ENCODE data around the gene RRP1B.

Gene RRP1B

DNA sequence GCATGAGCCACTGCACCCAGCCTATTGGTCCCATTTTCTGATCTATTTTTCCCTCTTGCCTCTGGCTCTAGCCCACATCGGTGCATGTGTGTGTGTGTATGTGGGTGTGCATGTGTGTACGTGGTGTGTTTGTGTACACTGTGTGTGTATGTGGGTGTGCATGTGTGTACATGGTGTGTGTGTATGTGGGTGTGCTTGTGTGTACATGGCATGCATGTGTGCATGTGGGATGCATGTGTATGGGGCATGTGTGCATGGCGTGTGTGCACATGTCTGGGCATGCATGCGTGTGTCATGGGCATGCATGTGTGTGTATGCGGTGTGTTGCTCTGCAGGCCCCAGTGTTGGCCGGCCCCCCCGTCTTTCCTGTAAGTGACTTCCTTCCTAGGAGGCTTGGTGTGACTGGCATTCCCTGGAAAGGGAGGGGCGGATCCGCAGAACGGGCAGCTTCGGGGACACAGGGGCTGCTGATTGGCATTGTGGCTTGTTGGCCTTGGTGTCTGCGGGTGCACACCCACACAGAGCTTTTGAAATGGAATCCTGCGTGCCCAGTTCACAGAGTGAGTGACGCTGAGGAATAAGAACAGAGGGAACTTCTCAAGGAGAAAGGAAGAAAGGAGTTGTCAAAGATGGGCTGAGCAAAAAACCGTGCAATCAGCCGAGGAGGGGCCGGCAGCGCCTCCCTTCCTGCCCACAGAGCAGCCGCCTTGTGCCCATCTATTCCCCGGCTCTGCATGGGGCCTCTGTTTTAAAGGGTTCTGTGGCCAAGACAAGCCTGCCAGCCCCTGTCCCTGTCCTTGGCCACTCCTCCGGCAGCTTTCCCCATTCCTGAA is 67.5 kb downstream of the RRP1B start:
- DNase-seq (ENCODE audit: low spot score), result no peak

- DNase-seq (ENCODE audit: low spot score), result no peak
These were observed 68.3 kb downstream of the RRP1B start for GRCh38 chr21:43727519-43728153.

- no peak for DNase-seq (ENCODE audit: low spot score)
These were observed 68.8 kb downstream of the RRP1B start for GRCh38 chr21:43728154-43728466.

DNA sequence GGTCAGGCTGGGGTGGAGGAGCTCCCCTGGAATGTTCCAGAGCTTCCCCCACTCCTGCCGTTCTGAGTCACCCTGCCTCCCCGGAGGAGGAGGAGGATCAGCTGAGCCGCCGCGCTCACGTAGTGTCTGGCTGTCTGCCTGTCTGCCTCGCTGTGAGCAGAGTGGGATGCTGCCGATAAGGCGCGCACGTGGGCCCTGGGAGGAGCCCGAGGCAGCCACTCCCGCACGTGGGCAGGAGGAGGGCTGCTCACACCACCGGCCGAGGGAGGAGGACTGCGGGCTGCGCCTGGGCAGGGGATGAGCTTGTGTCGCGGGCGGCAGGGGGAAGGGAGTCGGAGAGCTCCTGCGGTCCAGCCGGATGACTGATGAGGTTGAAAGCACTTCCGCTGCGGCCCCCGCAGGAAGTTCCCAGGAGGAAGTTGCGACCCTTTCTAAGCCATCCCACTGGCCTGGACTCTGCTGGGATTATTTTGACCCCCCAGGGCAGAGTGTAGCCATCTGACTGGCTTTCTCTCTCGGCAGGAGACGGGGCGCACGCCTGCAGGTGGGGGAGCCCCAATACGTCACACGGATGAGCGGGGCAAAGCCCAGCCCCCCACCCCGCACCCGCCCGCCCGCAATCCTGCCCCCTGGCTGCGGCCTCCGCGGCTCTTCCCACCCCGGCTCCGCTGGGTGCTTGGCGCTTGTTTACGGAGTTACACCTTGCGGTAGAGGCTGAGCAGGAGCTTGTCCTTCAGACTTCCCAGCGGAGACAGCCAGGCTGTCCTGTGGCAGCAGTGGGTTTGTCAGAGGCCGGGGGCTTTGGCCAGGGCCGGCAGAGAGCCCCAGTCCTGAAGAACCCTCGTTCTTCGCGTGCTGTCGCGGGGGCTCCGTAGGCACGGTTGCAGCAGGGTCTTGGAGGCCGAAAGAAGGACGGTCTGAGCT is 69.4 kb downstream of the RRP1B start:
- DNase-seq (ENCODE audit: low spot score), result peak; percentile 70

GRCh38 chr21:43731476-43731875 is 72.1 kb downstream of the RRP1B start:
- DNase-seq (ENCODE audit: low spot score), result no peak

DNA sequence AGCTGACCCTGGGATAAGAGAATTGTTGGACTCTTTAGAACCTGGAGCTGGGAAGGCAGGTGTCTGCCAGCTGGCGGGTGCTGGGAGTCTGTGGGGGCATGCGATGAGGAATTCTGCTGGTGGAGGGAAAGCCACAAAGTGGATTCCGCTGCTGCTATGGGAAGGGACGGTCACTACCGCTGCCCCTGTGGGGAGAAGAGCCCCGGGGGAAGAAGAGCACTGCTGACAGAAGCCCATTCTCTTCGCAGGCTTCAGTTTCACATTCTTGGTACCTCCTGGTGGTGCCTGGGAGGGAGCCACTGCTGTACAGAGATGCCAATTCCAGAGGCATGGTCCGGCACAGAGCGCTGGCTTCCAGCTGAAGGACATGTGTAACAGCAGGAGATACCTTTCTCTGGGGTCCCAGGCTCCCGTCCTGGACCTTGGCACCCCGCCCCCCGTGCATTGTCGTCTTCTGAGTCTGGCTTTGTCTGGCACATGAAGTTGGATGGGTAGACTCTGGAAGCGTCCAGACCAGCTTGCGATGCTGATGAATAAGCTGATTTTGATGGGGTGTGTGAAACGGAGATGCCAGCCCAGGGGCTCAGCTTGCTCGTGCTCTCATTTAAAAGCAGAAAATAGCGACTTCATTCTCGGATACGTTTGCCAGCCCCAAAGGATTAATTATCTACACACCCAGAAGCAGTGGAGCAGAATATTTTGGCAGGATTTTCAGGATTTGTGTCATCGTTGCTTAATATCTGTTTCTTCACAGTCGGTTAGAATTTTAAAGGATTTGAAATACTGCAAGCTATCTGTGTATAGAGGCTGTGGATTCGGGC is 72.7 kb downstream of the RRP1B start:
- DNase-seq (ENCODE audit: low spot score), result no peak

- DNase-seq (ENCODE audit: low spot score), result no peak
These were observed 73.7 kb downstream of the RRP1B start for GRCh38 chr21:43733060-43733459.

GRCh38 chr21:43733529-43734071 is 74.2 kb downstream of the RRP1B start:
- DNase-seq (ENCODE audit: low spot score), result no peak

- no peak for DNase-seq (ENCODE audit: low spot score)
These were observed 75.0 kb downstream of the RRP1B start for GRCh38 chr21:43734131-43734927.

DNA sequence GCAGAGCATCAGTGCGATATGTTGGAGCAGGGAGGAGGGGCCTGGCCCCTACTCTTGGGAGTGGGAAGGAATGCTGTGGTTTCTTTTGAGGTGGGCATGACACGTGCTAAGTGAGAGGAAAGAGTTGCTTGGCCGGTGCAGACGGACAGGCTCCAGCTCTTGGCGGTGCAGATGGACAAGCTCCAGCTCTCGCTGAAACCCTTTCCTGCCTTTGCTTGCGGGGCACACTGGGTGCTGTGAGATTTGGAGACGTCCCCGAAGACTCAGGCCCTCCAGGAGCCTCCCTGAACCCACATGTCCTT is 75.5 kb downstream of the RRP1B start:
- no peak for DNase-seq (ENCODE audit: low spot score)

DNA sequence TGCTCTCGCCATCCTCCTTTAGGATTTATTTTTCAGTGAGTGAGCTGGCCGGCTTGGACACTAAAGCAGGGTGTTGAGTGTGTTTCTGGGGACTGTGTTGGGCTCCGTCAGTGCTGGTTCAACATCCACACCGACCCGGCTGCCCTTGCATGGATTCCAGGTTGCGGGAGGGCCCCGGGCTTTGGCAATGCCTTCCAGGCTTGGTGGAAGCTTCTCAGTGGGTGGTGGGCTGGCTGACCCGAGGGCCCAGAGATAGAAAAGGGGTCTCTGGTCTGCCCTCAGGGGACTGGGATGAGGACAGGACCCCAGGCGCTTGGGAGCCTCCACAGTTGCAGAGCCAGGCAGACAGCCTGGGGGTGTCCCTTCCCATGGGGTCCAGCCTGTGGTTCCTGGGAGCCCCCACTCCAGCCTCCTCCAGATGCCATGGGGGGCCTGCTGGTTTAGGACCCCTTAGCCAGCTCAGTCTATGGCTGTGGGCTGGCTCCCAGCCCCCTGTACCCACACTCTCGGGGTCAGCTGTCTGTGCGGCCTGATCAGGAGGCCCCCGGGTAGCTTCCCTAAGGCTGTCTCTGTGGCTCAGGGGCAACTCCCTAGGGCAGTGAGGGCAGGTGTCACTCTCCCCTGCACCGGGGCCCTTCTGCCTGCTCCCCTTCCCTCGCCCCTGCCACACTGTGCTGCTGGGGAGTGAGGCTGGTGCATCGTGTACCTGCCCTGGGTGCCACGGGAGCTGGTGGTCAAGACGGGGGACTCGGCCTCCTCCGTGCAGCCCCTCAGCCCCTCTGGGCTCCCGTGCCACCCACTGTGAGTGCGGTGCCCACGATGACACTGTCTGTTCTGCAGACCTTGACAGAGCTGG is 76.1 kb downstream of the RRP1B start:
- DNase-seq (ENCODE audit: low spot score), result no peak

- DNase-seq (ENCODE audit: low spot score), result no peak
These were observed 77.0 kb downstream of the RRP1B start for GRCh38 chr21:43736224-43736883.

DNA sequence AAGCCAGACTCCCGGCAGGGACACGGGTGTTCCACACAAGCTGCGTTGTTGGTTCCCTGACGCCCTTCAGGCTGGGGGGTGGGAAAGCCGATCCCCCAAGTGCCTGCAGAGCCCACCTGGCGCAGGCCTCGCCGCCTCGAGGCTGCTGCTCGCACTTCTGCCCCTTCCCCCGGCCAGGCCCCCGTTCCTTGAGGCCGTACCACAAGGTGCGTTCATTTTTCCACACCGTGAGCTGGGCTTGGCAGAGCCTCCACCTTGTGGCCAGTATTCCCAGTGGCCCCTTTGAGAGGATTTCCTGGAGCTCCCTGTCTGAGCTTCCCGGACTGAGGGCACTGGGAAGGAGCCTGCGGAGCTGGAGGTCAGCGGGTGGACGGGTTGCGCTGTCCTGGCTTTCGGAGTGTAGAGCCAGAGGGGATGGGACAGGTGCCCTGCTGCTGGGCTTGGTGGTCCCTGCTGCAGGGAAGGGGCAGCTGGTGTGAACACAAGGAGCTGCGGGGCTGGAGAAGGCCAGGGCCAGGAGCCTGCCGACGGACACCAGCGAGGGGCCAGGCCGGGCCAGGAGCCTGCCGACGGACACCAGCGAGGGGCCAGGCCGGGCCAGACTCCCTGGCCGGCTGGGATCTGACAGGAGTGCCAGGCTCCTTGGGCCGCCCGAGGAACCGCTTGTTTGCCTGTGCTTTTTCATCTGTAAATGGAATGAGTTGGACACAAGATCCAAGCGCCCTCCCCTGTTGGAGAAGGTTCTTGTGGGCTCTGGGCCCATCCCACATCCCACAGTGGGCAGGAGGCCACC is 78.0 kb downstream of the RRP1B start:
- DNase-seq (ENCODE audit: low spot score), result no peak

DNA sequence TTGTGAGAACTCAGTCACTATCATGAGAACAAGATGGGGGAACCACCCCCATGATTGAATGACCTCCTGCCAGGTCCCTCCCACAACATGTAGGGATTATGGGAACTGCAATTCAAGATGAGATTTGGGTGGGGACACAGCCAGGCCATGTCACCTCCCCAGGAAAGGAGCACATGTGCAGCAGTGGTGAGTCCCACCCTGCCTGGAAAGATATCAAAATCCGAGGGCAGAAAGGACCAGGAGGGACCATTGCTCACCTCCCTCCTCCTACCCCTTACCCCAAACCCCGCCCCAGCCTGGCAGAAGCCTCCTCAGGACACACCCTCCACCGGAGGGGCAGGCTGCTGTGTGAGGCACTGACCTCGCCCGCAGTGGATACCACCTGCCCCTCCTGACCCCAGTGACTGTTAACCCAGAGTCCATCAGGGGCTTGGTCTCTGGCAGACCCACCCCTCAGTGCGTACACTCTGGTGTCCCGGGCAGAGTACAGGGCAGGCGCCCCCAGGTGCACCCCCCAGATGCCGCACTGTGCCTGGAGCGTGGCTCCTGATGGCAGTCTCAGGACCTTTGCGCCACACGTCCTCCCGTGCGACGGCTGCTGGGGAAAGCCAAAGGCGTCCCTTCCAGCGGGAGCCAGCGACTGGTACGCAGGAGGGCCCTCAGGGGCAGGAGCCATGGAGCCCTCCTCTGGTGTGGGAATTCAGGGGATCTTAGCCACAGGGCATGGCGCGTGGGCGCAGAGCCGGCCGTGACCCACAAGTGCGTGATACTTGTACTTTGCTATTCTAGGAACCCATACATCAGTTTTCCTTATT is 80.5 kb downstream of the RRP1B start:
- DNase-seq (ENCODE audit: low spot score), result no peak

- DNase-seq (ENCODE audit: low spot score), result no peak
These were observed 81.3 kb downstream of the RRP1B start for GRCh38 chr21:43740497-43741156.

DNA sequence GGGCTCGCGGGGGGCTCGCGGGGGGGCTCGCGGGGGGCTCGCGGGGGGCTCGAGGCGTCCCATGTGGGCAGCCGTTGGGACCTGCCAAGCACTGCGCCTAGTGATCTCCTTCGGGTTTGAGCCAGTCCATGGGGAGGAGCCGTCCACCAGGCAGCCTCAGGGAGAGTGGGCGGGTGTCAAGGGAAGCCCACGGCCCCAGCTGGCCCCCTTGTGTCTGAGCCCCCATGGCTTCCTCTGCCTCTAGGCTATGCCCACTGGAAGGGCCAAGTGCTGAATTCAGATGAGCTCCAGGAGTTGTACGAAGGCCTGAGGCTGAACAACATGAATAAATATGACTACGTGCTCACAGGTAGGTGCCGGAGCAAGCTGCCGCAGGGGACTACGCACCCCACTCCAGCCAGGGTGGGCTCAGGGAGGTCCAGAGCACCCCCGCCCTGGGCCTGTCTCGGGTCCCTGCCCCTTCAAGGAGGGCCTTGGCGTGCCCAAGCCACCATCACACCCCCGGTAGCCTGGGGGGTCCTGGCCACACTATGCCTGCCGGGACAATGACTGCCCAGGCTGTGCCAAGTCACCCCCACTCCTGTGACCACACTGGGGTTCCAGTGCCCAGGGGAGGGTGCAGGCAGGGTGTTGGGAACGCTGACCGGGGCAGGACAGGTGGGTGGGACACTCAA is 82.2 kb downstream of the RRP1B start:
- DNase-seq (ENCODE audit: low spot score), result no peak

DNA sequence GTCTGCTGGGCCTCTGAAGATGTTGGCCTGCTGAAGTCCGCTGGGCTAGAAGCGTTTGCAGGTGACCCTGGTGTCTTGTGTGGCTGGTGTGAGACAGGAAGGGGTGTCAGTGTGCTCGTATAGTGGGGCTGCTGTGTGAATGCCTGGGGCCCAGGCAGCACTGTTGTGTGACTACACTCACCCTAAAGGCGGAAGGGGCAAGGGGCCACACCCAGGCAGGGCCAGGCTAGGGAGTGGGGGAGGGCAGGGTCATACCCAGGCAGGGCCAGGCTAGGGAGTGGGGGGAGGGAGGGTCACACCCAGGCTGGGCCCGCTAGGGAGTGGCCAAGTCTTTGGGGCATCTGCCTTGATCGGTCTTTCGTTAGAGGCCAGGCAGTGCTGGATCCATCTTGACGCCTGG is 84.6 kb downstream of the RRP1B start:
- DNase-seq (ENCODE audit: low spot score), result no peak

All from CD4-positive, alpha-beta T cell treated with Interleukin-2 at 100 ng/mL for 4 hours (primary cell).